GM21717 (cell line): ENCODE measurements around the gene DISP3.

Experiments used
- ATAC-seq: cut with Tn5 transposase; IDR thresholded peaks from one replicate; pipeline ENCODE4 v1.9.1; 2021; ENCODE audit warnings: mild to moderate bottlenecking, moderate library complexity; ENCODE audit not compliant: unreplicated experiment

Gene DISP3

DNA sequence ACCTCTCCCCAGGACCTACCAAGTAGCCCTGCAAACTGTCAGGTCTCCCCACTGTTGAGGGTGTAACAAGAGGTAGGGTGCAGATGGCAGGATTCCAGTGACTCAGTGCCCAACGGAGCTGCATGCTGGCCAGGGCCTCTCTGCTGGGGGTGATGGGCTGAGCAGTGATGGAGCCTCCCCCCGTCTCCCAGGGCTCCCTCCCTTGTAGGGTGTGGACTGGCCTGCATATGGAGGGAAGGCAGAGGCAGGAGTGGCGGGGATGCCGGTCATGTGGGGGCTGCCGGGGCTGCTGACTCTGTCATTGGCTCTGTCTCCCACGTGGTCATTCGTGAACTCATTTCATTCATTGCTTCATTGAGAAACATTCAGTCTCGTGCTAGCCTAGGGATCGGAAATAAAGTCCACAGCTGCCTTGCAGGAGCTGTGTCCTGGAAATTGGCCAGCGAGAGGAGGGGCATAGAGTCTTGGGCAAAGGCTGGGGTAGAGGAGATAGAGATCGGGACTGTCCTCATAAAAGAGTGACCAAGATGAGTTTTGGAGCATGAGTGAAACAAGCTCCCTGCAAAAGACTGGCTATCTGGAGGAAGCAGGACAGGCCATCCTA is 22.9 kb upstream of the DISP3 start:
- ATAC-seq: no peak

DNA sequence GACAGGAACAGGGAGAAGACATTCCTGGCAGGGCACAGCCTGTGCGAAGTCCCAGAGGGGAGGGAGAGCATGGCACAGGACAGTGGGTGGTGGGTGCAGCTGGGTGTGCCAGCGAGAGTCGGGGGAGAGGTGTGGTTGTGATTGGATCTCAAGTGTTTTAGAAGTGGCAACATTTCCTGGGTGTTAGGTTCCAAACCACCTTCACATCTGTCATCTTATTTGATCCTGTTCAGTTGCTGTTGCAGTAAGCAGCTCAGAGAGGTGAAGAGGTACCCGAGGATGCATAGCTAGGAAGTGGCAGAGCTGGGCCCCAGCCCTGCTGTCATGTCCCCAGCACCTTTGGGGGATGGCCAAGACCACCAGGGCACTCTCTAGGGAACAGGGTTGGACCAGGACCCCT is 22.0 kb upstream of the DISP3 start:
- no peak for ATAC-seq

DNA sequence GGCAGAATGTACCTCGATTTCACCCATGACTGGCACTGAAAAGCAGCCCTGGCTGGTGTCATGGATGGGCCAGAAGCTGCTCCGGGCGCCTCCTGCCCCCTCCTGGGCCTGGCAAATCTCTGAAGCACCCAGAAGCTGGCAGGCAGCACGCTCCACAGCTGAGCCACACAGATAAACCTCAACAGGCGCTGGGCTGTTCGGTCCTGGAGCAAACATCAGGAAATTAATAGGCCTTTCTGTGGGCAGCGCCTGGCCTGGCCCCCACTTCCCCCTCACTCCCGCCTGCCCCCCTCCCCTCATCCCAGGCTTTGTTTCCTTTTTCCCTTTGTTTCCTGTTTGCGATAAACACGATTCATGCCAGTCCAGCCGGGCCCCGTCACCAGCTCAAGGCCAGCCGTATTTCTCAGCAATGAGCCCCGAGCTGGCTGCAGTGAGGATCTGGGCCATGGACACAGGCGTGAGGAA is 20.1 kb upstream of the DISP3 start:
- no peak for ATAC-seq

DNA sequence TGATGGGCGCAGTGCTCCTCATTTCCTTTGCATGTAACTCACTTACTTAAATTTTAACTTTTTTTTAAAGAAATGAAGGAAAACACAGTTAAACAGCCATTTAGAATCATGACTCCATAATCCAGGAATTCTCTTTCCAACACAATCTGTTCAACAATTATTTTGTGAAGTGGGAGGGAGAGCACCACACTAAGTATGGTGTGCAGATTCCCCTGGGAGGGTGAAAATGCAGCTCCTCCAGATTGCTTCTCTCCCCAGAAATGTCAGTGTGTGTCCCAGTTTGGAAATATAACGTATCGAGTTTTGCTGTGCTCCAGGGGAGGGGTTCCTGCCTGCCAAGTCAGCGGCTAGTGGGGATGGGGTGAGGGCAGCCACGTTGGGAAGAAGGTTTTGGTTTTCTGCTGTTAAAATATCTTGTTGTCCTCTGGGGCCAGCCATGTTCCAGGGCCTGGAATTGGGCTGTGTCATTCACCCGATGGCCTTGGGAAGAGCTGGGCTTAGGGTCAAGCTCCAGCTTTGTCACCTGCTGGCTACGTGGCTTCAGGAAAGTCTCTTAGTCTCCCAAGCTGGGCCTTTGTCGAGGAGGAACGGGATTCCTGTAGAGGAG is 17.3 kb upstream of the DISP3 start:
- ATAC-seq: no peak

DNA sequence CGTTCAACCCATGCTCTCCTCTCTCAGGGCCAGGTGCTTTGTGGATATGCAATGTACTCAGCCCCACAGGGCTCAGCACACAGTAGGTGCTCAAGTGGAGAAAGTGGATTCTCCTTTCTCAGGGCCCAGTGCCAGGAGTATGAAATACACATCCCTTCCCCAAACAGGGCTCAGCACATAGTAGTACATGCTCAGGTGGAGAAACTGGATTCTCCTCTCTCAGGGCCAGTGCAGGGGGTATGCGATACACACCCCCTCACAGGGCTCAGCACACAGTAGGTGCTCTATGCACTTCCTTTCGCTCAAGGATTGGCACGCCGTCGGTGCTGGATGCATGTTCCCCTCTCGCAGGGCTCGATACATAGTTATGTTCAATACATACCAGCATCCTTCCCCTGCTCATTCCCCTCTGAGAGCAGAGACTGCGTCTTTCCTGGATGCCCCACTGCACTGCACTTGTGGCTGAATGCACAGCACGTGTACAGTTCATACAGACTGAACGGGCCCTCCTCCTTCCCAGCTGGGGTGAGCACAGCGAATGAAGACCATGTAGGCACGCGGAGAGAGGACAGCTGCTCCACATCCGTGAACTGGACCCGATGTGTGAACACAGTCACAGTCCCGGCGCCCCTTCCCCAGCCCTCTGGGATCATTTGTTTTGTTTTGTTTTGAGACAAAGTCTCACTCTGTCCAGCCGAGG is 16.6 kb upstream of the DISP3 start:
- no peak for ATAC-seq

DNA sequence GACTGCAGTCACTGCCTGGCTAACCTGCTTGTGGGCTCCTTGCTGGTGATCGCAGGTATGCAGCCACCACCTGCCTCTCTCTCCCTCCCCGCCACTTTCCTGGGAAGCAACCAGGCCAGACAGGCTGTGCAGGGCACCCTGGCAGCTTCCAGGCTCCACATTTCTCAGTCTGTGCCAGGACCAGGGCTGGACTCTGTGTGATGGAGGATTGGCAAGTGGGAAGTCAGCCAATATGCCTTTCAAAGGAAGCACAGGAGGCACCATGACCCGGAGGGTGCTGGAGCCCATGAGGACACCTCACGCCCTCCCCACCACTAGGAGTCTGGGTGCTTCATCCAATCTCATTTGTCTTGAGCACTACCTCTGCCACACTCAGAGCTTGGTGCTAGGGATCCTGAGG is 15.8 kb upstream of the DISP3 start:
- ATAC-seq: no peak

DNA sequence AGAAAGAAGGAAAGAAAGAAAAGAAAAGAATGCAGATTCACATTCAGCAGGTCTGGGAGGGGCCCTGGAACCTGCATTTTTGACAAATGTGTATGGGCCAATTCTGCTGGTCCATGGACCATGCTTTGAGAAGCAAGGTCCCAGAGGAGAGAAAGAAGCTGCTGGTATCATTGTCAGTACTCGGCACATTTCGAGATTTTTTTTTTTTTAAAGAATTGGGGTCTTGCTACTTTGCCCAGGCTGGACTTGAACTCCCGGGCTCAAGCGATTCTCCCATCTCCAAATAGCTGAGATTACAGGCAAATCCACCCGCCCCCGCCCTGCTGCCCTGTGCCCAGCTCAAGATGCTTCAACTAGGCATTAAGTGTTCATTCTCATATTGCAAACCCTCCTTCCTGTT is 13.6 kb upstream of the DISP3 start:
- ATAC-seq: no peak

DNA sequence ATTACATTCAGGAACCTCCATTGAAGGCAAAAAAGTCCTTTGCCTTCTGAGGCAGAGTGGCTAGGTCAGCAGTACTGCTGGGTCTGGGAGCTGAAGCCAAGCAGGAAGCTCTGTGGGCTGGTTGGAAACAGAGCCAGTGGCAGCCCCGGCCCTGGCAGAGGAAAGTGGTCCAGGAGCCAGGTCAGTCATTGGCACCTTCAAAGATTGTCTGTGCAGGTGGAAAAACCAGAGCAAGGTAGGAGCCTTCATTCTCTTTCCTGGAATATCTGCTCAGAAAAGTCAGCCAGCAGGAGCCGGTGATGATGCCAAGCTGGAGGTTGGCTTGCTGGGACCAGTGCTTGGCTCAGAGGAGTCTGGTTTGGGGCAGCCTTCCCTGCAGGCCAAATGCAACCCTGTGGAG is 12.5 kb upstream of the DISP3 start:
- ATAC-seq: no peak

DNA sequence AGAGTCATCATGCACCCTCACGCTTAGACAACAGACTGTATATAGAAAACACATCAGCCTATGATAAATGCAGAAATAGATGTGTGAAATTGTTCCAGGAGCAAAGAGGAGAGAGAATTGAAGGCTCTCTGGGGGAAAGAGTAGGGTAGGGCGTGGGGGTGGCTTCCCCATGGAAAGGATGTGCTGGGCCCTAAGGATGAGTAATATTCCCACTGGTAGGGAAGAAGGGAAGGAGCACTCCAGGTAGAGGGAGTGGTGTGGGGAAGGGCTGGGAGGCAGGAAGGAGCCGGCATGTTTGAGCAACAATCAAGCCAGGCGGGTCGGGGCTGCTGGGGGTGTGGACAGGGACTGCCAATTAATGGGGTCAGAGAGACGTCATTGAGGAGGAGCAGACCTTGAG is 10.1 kb upstream of the DISP3 start:
- ATAC-seq: no peak

DNA sequence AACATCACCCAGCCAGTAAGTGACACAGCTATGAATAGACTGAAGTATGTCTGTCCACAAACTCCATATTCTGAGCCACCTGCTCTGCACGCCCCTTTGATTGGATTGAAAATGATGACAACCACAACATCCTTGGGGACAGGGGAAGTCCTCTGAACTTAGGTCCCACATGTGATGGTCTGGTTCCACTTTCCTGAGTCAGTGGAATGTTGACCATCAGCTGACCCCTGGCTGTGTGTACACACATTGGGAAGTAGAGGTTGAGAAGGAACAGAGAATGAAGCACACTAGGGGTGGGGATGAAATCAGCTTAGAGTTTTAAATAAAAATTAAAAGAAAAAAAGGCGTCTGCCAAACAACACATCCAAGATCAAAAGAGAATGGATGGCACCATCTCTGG is 8.0 kb upstream of the DISP3 start:
- ATAC-seq: no peak

DNA sequence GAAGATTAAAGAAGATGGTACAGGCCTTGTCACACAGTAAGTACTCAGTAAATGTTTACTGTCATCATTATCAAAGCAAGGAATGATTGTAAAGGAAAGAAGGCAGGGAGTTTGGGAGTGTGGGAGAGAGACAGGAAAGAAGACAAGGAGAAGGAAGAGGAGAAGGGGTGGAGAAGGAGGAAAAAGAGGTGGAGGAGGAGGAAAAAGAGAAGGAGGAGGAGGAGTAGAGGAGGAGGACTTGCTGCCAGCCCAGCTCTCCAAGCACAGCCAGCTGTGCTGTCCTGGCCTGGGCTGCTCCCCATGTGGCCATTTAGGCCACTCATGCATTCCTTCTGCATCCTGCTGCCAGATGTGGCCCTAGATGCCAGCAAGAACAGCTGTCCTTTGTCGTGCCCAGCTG is 7.5 kb upstream of the DISP3 start:
- ATAC-seq: no peak

DNA sequence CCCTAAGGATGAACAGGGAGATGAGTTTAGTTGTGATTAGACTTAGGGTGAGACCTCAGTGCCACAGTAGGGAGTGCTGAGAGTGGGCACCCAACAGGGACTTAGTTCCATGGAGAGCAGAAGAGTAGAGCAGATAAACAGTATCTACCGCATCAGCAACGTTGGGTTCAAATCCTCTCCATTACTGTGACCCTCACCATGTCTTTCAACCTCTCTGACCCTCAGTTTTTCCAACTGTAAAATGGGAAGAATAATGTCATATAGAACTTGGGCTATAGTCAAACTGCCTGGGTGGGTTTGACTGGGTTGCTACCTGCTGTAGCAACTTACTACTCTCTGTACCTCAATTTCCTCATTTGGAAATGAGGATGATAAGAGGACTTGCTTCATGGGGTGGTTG is 6.7 kb upstream of the DISP3 start:
- no peak for ATAC-seq

DNA sequence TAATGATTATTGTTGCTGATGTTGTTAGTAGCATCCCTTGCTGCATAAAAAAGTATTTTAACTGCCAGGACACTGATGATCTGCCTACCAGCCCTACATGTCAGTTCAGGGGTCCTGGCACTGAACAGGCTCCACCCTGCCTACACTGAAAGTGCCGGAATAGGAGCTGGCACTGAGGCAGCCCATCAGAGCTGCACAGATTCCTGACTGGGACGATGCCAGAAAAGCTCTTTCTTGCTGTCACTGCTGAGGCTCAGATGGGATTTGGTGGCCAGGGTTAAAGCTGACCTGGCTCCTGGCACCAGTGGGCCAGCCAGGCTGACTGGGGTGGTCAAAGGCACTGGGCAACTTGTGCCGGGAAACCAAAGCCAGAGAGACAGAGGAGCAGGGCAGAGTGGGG is 6.2 kb upstream of the DISP3 start:
- ATAC-seq: no peak

DNA sequence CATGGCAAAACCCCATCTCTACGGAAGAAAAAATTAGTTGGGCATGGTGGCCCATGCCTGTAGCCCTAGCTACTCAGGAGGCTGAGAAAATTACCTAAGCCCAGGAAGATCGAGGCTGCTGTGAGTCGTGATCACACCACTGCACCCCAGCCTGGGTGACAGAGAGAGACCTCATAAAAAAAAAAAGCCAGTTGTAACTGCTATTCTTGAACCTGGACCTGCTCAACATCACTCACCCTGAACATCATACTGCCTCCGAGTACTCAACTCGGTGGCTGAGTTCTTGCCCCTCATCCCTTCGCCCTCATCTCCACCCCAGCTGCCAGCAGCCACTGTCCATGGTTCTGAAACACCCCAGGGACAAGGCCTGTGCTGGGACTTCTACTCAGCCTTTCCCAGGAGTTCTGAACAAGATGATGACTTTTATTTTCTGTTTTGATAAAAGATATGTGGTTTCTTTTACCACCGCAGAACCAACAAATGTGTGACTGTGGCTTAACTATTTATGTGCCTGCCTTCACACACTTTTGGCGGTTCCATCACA is 5.4 kb upstream of the DISP3 start:
- no peak for ATAC-seq

DNA sequence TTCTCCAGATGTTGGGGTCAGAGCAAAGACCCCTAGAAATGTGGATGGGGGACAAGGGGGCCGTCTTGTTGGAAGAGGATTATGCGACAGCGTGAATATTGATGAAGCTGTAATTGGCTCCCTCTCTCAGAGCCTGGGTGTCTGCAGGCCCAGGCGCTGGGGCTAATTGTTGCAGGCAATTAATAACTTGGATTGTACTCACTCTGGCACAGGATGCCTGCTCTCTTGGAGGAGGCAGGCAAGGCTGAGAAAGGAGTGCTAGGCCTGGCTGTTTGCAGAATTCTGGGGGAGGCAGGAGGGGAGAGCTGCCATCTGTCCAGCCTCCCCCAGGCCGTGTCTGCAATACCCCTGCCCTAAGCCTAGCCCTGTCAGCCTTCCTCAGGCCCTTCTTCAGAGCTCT is 4.1 kb upstream of the DISP3 start:
- ATAC-seq: no peak

DNA sequence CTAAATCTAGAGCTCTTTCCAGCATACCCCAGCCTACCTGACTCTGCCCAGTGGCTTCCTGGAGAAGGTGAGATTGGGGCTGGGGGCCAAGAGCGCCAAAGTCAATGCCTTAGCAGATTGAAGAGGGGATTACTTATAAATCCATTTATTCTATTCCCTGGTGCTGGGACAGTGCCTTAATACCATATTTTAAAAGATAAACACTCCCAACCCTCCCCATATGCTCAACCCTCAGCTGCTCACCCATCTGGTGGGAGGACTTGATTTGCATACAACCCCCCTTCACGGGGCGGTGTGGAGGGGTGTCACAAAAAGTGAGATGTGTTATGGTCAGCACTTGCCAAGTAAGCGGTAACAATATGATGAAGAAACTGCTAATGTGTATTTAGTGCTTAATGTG is 3.2 kb upstream of the DISP3 start:
- ATAC-seq: no peak

DNA sequence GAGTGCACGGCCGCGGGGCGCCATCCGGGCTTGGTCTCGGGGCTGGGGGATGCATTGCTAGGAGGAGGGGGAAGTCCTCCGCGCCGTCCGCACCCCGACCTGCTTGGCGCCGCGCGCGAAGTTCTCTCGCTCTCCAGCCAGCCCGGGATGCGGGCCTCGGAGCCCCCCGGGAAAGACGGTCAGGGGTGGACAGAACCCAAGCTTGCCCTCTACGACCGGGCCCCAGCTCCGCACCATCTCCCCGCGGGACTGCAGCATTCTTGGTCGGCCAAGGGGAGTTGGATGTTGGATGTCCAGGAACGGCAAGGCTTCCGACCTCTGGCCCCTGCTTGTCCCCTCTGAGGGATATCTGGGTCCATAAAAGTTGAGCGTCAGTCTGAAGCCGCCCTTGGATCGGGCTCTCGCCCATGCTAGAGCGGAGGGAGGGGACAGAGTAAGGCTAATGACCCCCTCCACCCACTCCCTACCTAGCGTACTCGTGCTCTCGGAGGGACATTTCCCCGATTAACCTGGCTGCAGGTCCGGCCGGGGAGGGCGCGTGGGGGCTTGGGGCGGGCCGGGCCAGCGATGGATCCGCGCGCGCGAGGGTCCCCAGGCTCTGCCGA is 522 bp downstream of the DISP3 start:
- ATAC-seq: no peak

DNA sequence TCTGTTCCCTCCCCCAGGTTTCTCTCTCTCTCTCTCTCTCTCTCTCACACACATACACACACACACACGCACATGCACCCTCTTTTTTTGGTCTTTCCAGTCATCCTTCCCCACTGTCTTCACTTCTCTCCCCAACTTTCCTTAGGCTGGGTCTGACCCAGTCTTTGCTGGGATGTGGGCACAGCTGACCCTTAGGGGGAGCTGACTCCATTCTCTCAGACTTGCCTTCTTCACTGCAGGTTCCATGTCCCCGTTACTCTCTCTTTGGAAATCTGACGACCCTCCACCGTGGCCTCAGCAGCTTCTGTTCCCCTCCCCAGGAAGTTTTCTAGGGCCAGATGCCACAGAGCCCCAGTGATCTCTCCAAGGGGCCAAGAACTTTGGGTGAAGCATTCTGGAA is 2.1 kb downstream of the DISP3 start:
- no peak for ATAC-seq

DNA sequence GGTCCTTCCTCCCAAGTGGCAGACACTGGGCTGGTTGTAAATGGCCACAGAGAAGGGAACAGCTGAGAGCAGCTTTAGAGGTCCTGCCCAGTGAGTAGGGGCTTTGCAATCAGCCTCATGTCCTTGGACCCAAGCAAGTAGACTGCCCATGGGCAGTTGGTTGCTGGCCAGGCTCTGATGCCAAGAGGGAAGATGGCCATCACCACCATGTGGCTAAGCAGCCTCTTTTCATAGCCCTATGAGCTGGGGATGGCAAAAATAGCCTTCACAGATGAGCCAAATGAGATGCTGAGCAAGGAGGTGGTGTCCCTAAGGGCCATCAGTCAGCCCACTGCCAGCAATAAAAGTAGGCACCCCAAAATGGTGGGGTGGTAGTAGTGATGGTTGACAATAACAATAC is 3.2 kb downstream of the DISP3 start:
- ATAC-seq: no peak

DNA sequence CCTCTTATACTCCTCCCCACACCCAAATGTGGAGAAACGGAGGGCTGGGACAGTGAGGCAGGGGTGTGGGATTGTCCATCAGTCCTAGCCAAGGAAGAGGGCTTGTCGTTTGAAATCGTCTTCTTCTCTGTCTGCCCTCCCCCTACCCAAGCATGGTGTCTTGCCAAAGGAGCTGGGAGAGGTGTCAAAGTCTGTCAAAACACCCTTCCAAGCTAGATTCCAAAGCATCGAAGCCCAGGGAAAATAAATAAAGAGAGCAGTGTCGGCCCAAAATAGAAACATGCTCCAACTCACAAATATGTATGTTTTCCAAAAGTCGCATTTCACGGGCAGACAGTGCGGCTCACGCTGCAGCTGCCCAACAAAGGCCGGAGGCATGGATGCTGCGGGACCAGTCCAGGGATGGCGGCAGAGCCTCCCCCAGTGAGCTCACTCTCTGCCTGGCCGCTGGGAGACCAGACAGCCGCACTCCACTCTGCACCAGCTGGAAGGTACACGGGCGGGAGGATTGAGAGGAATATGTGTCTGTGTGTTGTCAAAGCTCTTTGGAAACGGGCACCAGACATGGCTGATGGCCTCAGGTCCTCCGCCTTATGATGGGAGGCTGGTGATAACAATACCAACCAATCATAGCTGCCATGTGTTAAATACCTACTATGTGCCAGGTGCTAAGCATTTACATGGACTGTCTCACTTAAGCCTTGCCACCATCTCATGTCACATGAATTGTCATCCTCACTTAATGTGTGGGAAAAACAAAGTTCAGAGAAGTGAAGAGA is 3.9 kb downstream of the DISP3 start:
- ATAC-seq: no peak
